Right lobe of liver (tissue), 6 donors: ENCODE measurements around the gene ASPDH. TPM values are rescaled to one million over a fixed set of nuclear protein-coding genes. Genes with fewer than 3 reads are reported as not detected.

Experiments
- ATAC-seq, 4 donors: fragments of 200-7000 bp; cut with Tn5 transposase; one replicate each; pipeline ENCODE4 v1.9.1; 2020; ENCODE audit warnings: mild to moderate bottlenecking in 4 of 4, moderate library complexity in 4 of 4
- DNase-seq, 3 donors: peaks; one replicate each; pipeline ENCODE4 v3.0.0-alpha.2; 2020
- H3K27ac ChIP-seq, 3 donors: fragments of 200-600 bp; one replicate each; pipeline ENCODE4 v1.8.0; 2022
- H3K27me3 ChIP-seq, 2 donors: fragments of 200-600 bp; one replicate each; pipeline ENCODE4 v1.8.0; 2022
- H3K36me3 ChIP-seq, 4 donors: fragments of 200-600 bp; sonication (generic) in 1 of 4; one replicate each; pipeline versions ENCODE4 v1.5.1 to v1.8.0; 2017 to 2022; ENCODE audit warnings: control low read depth in 1 of 4
- H3K4me1 ChIP-seq, 4 donors: fragments of 200-600 bp; sonication (generic) in 1 of 4; one replicate each; pipeline versions ENCODE4 v1.5.1 to v1.8.0; 2017 to 2022; ENCODE audit warnings: control low read depth in 1 of 4
- H3K4me3 ChIP-seq, 3 donors: fragments of 200-600 bp; one replicate each; pipeline ENCODE4 v1.8.0; 2022
- H3K9me3 ChIP-seq, 4 donors: fragments of 200-600 bp; sonication (generic) in 1 of 4; one replicate each; pipeline versions ENCODE4 v1.5.1 to v1.8.0; 2017 to 2022; ENCODE audit warnings: control low read depth in 1 of 4
- CTCF ChIP-seq, 4 donors: fragments of 200-600 bp in 3 of 4; fragments of 450-650 bp in 1 of 4; IDR thresholded peaks; one replicate each; pipeline versions ENCODE4 v1.5.1 to v1.8.0; 2016 to 2022; ENCODE audit warnings: antibody characterized with exemption in 4 of 4, mild to moderate bottlenecking in 2 of 4
- POLR2A ChIP-seq: fragments of 450-650 bp; IDR thresholded peaks from one replicate; pipeline ENCODE4 v1.6.1; 2017; ENCODE audit warnings: antibody characterized with exemption, mild to moderate bottlenecking
- WGBS: methylation state at CpG from one replicate; pipeline ENCODE4 v1.1.6; 2018; ENCODE audit warnings: low coverage, low lambda C conversion rate; ENCODE audit not compliant: insufficient coverage; ENCODE audit errors: missing lambda C conversion rate; 5-methylcytosine and 5-hydroxymethylcytosine counted together
- intact Hi-C, 2 donors: fragments of 100-400 bp; cut with DNase I; formaldehyde crosslinking; loops; one replicate each; pipeline versions ENCODE4 v1.11.2 to v1.14.1; 2022
- long read RNA-seq: library from polyadenylated mRNA; unstranded; transcript quantifications from one replicate; pipeline ENCODE4 v2.0.0, GENCODE V29; 2019
- total RNA-seq, 6 experiments: library from RNA; depleted of rRNA in 2 of 6; stranded (reverse); fragments of >200 nt in 2 of 6; fragmentation: NEBNext Ultra II Directional in 3 of 6; extraction: Animal tissue kit (Norgen Biotek cat#: 25700) in 3 of 6; gene quantifications; one replicate each; pipeline versions ENCODE4 v1.1.0 to v1.2.4, GENCODE V29; 2016 to 2023
- donor health status: DM: no; HTN: yes; CAD: no.
- donor health status: DM: no; HTN: no; CAD: no.
- donor health status: DM: no; HTN: no; CAD: no.
- donor health status: DM: no; HTN: yes; CAD: no.
- donor health status: DM: no; HTN: yes; CAD: no.

Gene ASPDH
- 10 to 100 TPM; 22.1 to 67.8 (median 44.8) TPM for total RNA-seq
- long read RNA-seq, transcript ASPDH-202 (7 exons, 1,040 nt), result major isoform, 15 of 36 reads
- long read RNA-seq, partial matches to known transcripts, result 6 of 36 reads
- long read RNA-seq, other reads (novel, unspliced or antisense), result 15 of 36 reads

GRCh38 chr19:50513746-50514345, at the start of gene ASPDH:
ASPDH (minus strand) TSS chr19:50513913; CDS start chr19:50513823, 90 bp downstream.
- peak; percentile 55 to 70 (median 62) for ATAC-seq
- no peaks in the 10 kb centered on the region for H3K27me3 ChIP-seq
- 32% methylated on average over 9 of the region's 22 CpGs for WGBS
- DNase-seq, result peak in 2 of 3 donors; percentile 78 to 81
- peaks cover 0 to 17% (median 4%) of the 10 kb centered on the region in 4 donors for H3K4me1 ChIP-seq
- peak within 1 kb of the TSS; percentile 63 to 85 (median 72) for H3K27ac ChIP-seq
- intact Hi-C loops, result no loop called here
- H3K9me3 ChIP-seq, result no peaks in the 10 kb centered on the region
- TF ChIP-seq CTCF (IDR thresholded peaks at IDR 0.05), result no peak
- TF ChIP-seq POLR2A, result peak; percentile 75
- peak within 1 kb of the TSS; percentile 32 to 59 (median 57) for H3K4me3 ChIP-seq
- no peaks in the 10 kb centered on the region for H3K36me3 ChIP-seq

- intact Hi-C loops, result no loop called here
- H3K27me3 ChIP-seq, result peaks cover 0 to 9% of the 10 kb centered on the region in 2 donors
Measured at GRCh38 chr19:50562996-50563395, 49.3 kb upstream of the ASPDH start.

GRCh38 chr19:50562329-50562728, 48.6 kb upstream of the ASPDH start:
- intact Hi-C loops, result no loop called here
- Histone ChIP-seq H3K9me3 (no peaks in the 10 kb centered on the region), H3K27me3 (peaks cover 0 to 6% of the 10 kb centered on the region in 2 donors), H3K27ac (no peak overlapping the region), H3K4me3 (no peak overlapping the region), H3K4me1 (no peaks in the 10 kb centered on the region), H3K36me3 (no peaks in the 10 kb centered on the region)
- TF ChIP-seq CTCF (IDR thresholded peaks at IDR 0.05), result no peak
- ATAC-seq (no peak), DNase-seq (no peak)
- WGBS, result 55% methylated on average over 2 of the region's 4 CpGs

More at GRCh38 chr19:50562996-50563395, 49.3 kb upstream of the ASPDH start:
- TF ChIP-seq POLR2A, result no peak
- no peak for TF ChIP-seq CTCF (IDR thresholded peaks at IDR 0.05)
- no peak for ATAC-seq
- no CpG with 5 or more reads among the region's 9 CpGs for WGBS
- no peaks in the 10 kb centered on the region for H3K4me1 ChIP-seq
- no peak overlapping the region for H3K27ac ChIP-seq
- no peak for DNase-seq
- no peak overlapping the region for H3K4me3 ChIP-seq
- H3K9me3 ChIP-seq, result no peaks in the 10 kb centered on the region
- no peaks in the 10 kb centered on the region for H3K36me3 ChIP-seq

- WGBS, result 38% methylated on average over 8 of the region's 10 CpGs
- no peak for DNase-seq
- H3K4me1 ChIP-seq, result peaks cover 0 to 7% (median 0%) of the 10 kb centered on the region in 4 donors
- H3K27me3 ChIP-seq, result peaks cover 0 to 11% of the 10 kb centered on the region in 2 donors
- ATAC-seq, result no peak
- H3K9me3 ChIP-seq, result no peaks in the 10 kb centered on the region
- H3K36me3 ChIP-seq, result no peaks in the 10 kb centered on the region
- no peak overlapping the region for H3K27ac ChIP-seq
- H3K4me3 ChIP-seq, result no peak overlapping the region
- intact Hi-C loops, result no loop called here
- TF ChIP-seq CTCF (IDR thresholded peaks at IDR 0.05), result no peak
- TF ChIP-seq POLR2A, result no peak
Measured at GRCh38 chr19:50559636-50560035, 45.9 kb upstream of the ASPDH start.
